HG03558 (cell line): ENCODE measurements around the gene AGTPBP1.
"Not testable (repeated sequence)": the region's sequence is repeated elsewhere in the genome, so short reads cannot be mapped to it uniquely, and the experiment has no call there.

ENCODE experiments used
- ATAC-seq: cut with Tn5 transposase; IDR thresholded peaks from one replicate; pipeline ENCODE4 v1.9.1; 2021; ENCODE audit warnings: moderate number of reproducible peaks; ENCODE audit not compliant: unreplicated experiment; ENCODE audit errors: extremely low read depth

Gene AGTPBP1, protein sequence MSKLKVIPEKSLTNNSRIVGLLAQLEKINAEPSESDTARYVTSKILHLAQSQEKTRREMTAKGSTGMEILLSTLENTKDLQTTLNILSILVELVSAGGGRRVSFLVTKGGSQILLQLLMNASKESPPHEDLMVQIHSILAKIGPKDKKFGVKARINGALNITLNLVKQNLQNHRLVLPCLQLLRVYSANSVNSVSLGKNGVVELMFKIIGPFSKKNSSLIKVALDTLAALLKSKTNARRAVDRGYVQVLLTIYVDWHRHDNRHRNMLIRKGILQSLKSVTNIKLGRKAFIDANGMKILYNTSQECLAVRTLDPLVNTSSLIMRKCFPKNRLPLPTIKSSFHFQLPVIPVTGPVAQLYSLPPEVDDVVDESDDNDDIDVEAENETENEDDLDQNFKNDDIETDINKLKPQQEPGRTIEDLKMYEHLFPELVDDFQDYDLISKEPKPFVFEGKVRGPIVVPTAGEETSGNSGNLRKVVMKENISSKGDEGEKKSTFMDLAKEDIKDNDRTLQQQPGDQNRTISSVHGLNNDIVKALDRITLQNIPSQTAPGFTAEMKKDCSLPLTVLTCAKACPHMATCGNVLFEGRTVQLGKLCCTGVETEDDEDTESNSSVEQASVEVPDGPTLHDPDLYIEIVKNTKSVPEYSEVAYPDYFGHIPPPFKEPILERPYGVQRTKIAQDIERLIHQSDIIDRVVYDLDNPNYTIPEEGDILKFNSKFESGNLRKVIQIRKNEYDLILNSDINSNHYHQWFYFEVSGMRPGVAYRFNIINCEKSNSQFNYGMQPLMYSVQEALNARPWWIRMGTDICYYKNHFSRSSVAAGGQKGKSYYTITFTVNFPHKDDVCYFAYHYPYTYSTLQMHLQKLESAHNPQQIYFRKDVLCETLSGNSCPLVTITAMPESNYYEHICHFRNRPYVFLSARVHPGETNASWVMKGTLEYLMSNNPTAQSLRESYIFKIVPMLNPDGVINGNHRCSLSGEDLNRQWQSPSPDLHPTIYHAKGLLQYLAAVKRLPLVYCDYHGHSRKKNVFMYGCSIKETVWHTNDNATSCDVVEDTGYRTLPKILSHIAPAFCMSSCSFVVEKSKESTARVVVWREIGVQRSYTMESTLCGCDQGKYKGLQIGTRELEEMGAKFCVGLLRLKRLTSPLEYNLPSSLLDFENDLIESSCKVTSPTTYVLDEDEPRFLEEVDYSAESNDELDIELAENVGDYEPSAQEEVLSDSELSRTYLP

DNA sequence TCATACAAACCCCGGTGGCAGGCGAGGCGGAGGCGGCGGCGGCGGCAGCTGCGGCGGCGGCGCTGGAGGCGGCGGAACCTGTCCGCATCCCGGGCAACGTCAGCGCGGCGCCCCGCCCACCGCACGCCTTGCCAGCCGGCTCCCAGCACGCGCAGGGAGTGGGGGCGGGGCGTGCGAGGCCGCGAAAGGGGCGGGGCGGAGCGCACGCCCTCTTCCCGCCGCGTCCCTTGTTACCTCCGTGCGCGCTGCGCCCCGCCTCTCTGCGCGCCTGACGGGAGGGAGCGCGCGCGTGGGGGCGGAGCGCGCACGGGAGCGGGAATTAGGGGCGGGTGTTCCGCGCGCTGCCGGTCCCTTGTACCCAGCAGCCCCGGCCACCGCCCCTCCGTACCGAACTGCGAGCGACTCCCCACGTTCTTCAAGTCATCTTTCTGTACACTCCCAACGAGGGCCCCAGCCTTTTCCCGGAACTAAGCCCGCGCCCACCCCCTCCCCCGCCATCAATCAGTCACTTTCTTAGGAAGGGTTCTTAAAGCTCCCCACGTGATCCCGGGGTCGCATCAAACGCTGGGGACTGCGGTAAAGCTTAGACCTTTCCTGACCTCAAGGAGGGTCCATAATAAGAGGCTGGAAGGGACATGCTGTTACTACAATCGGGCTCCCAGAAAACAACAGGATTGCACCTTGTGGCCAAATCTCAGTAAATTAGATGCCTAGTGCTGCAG is at the start of gene AGTPBP1:
AGTPBP1 (minus strand) TSS at position 80 of the 722 bp plus-strand sequence. CDS start 29,421 bp downstream, outside the sequence.
- ATAC-seq, result peak; percentile 63

GRCh38 chr9:85786116-85786515 is 44.4 kb upstream of the AGTPBP1 start:
- not testable (repeated sequence) for ATAC-seq

DNA sequence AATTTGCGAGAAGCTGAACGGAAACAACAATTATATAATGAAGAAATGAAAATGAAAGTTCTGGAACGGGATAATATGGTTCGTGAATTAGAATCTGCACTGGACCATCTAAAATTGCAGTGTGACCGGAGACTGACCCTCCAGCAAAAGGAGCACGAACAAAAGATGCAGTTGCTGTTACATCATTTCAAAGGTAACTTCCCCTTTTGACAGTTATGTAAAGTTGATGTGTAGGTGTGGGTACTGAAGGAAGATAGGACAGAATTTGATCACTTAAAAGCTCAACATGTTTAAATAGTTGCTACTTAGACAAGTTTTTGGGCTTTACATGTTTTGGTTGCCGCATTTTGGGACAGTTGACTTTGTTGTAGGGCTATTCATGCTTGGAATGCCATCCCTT is 32.1 kb upstream of the AGTPBP1 start:
- not testable (repeated sequence) for ATAC-seq

- ATAC-seq, result not testable (repeated sequence)
Observed at GRCh38 chr9:85761802-85762201, 20.0 kb upstream of the AGTPBP1 start.

DNA sequence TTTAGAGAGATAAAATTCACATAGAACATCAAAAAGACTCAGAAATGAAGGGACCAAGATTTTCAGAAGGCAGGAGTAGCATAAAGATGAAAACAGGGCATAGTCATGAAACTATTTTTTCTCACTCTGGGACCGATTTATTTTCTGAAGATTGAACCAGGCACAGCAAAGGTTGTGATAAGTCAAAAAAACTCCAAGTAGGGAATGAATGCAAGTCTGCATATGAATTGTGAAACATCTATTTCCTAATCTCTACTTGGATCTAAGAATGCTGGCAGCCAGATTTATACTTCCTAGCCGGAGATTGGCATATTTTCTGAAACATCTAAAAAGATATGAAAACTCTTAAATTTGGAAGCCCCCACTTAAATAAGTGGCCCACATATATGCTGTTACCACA is 16.0 kb upstream of the AGTPBP1 start:
- ATAC-seq, result not testable (repeated sequence)

DNA sequence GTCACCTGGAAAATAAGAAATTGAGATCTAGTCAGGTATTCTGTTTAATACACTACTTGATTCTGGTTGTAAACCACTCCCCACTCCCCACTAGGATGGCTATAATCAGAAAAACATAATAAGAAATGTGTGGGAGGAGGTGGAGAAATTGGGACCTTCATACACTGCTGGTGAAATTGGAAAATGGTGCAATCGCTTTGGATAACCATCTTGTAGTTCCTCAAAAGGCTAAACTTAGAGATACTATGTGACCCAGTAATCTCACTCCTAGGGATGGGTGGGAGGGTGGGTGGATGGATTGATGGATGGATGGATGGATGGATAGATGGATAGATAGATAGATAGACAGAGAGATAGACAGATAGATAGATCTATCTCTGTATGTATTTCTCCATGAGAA is 14.5 kb upstream of the AGTPBP1 start:
- not testable (repeated sequence) for ATAC-seq

GRCh38 chr9:85746309-85746708 is 4.6 kb upstream of the AGTPBP1 start:
- ATAC-seq, result no peak

GRCh38 chr9:85745203-85745602 is 3.4 kb upstream of the AGTPBP1 start:
- no peak for ATAC-seq

GRCh38 chr9:85744480-85744879 is 2.7 kb upstream of the AGTPBP1 start:
- ATAC-seq, result no peak

DNA sequence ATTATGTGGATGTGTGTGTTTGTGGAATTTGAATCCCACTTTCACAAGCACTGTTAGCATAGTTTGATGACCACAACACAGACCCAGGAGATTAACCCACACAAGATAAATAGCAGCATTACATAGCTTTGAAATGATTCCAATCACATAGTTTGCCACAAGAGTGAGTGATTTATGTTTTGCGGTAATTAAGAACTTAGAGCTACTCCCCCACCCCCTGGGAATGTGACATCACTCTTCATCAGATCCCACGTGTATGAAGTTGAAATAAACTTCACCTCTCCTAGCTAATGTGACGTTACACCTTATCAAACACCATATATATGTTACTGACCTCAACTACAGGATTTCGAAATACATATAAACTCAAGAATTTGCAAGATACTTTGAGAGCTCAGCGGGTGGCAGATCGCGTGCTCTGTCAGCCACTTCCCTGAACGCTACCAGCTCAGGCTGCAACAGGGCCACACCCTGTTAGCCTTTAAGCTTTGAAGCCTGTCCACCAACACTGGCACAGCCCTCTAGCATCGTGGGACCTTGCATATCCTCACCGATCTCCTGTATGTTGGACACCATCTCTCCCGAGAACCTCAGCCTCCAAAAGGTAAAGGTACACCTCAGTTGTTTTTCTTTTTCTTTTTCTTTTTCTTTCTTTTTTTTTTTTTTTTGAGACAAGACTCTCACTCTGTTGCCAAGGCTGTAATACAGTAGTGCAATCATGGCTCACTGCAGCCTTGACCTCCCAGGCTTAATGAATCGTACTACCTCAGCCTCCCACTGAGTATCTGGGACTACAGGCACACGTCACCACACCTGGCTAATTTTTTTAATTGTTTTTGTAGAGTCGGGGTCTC is 1.7 kb upstream of the AGTPBP1 start:
- no peak for ATAC-seq

GRCh38 chr9:85742597-85742936 is 813 bp upstream of the AGTPBP1 start:
- no peak for ATAC-seq

- peak; percentile 22 for ATAC-seq
Observed at GRCh38 chr9:85741095-85741874, 469 bp downstream of the AGTPBP1 start.

- no peak for ATAC-seq
Observed at GRCh38 chr9:85740787-85741094, 1.0 kb downstream of the AGTPBP1 start.

- no peak for ATAC-seq
Observed at GRCh38 chr9:85738509-85738908, 3.2 kb downstream of the AGTPBP1 start.

GRCh38 chr9:85737671-85738070 is 4.1 kb downstream of the AGTPBP1 start:
- no peak for ATAC-seq

DNA sequence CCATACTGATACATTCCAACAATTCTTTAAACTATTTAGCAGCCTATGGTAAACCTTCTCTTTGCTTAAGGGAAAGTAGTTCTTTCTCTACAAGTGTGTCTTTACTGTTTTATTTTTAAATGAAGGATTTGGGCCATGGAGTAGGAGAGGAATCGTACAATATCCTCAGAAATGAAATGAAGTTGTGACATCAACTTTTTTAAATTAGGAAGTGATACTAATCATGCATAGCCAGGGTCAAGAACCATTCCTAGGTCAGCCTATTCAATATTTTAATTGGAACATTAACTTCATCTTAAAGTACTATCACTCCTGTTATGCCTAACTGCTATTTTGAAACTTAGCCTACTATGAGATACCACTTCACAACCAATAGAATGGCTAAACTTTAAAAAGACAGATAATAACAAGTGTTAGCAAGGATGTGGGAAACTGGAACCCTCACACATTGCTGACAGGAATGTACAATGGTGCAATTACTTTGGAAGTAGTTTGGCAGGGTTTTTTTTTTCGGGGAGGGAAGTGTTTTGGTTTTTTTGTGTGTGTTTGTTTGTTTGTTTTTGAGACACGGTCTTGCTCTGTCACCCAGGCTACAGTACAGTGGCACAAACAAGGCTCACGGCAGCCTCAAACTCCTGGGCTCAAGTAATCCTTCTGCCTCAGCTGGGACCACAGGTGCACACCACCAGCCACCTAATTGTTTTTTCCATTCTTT is 10.7 kb downstream of the AGTPBP1 start:
- no peak for ATAC-seq

- no peak for ATAC-seq
Observed at GRCh38 chr9:85729882-85730281, 11.9 kb downstream of the AGTPBP1 start.

DNA sequence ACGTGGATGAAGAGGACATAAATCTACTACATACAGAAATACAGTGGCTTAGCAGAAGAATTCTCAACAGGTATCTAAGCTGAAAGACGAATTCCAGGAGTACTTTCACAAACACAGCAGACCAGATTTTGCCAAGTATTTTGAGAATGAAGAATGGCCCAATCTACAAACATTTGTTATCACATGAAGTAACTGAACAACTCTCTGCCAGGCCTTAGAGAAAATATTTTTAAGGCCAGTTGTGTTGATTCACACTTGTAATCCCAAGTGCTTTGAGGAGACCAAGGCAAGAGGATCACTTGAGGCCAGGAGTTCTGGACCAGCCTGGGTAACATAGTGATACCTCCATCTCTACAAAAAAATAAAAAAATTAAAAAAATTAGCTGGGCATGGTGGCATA is 14.3 kb downstream of the AGTPBP1 start:
- ATAC-seq, result no peak
